ENCODE results near the gene SEMA3D. TPM values are rescaled to one million over a fixed set of nuclear protein-coding genes. Genes with fewer than 3 reads are reported as not detected.

Gene SEMA3D
- total RNA-seq, 2 donors from 2014 or later = not detected

DNA sequence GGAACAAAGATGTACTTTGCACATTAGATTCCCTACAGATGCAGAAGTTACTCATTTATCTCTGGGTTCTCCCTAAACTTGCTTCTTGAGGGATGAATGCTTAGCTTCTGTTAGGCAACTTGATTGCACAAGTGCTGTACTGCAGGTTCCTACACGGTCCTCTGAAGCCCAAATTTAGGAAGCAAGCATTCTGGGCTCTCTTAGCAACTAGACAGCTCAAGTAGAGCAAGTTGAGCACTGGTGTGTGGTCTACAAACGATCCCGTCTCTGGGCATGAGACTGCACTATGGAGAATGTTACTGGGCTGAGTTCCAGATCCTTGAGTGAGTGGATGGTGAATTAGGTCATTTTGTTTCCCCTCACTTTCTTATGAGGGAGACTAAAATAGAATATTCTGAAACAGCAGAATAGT lies 14.3 kb downstream of the SEMA3D start:
- ATAC-seq (no peak), DNase-seq (ENCODE audit: low spot score) (no peak)
- no peaks in the 10 kb centered on the region for H3K36me3 Mint-ChIP-seq
- no peak overlapping the region for H3K4me3 Mint-ChIP-seq
- no peaks in the 10 kb centered on the region for H3K27me3 Mint-ChIP-seq
- no peak overlapping the region for H3K27ac Mint-ChIP-seq
- no peaks in the 10 kb centered on the region for H3K4me1 Mint-ChIP-seq (ENCODE audit: low read depth in 2 of 2)
- peaks cover 11% of the 10 kb centered on the region for H3K9me3 Mint-ChIP-seq

DNA sequence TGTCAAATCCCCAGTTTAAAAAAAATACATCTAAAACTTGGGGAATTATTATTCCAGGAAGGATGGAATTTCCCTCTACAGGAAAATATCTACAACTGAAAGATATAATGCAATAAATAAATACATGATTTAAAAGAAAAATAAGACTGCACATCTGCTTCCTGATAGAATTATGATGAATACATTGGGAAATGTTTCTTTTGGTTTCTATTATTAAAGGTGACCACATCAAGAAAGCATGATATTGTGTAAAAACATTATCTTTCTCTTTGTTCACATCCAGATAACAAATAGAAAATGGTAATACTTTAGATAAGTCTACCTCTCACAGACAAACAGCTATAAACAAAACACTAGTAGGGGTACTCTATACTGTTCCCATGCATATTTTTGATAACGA lies 19.2 kb downstream of the SEMA3D start:
- H3K9me3 Mint-ChIP-seq = peaks cover 3% of the 10 kb centered on the region
- H3K27ac Mint-ChIP-seq = no peak overlapping the region
- ATAC-seq (no peak), DNase-seq (ENCODE audit: low spot score) (no peak)
- H3K4me3 Mint-ChIP-seq = no peak overlapping the region
- H3K36me3 Mint-ChIP-seq = no peaks in the 10 kb centered on the region
- H3K4me1 Mint-ChIP-seq (ENCODE audit: low read depth in 2 of 2) = no peaks in the 10 kb centered on the region
- no peaks in the 10 kb centered on the region for H3K27me3 Mint-ChIP-seq

DNA sequence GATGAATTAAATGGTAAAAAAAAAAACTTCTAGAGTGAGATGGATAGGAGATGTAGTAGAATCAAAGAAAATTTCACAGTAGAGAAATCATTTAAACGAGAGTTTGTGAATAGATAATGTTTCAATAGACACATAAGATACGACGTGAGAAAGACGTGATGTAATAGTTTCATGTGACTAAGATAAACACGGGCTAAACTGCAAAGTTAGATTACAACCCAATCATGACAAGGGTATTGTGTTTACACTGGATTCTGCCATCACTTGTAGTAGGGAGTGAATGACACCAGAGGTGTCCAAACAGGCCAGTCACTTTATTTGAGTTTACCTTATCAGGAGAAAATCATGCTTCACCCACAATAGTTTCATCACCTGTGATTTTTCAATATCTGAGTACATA lies 21.6 kb downstream of the SEMA3D start:
- Mint-ChIP-seq H3K9me3 (peaks cover 11% of the 10 kb centered on the region), H3K27me3 (no peaks in the 10 kb centered on the region), H3K4me3 (no peak overlapping the region), H3K4me1 (ENCODE audit: low read depth in 2 of 2) (no peaks in the 10 kb centered on the region), H3K36me3 (peaks cover 5% of the 10 kb centered on the region), H3K27ac (no peak overlapping the region)
- ATAC-seq = no peak
- DNase-seq (ENCODE audit: low spot score) = no peak

DNA sequence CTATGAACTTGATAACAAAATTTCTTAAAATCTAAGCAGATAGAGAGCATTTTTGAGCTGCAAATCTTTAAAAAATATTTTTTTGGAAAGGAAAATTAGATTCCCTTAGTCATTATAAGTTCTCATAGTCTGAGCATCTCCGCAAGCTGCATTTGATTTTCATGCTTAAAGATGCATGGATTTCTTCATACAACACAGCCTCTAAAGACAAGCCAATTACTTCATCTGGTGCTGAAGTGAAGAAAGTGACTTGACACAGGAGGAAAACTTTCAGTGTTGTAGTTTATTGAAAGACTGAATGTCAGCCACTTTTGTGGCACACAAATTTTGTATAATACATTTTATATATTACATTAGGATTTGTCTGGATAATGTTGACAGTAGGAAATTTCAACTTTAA lies 22.5 kb downstream of the SEMA3D start:
- DNase-seq (ENCODE audit: low spot score) = no peak
- H3K27me3 Mint-ChIP-seq = no peaks in the 10 kb centered on the region
- ATAC-seq = no peak
- no peak overlapping the region for H3K27ac Mint-ChIP-seq
- peaks cover 9% of the 10 kb centered on the region for H3K36me3 Mint-ChIP-seq
- no peak overlapping the region for H3K4me3 Mint-ChIP-seq
- no peaks in the 10 kb centered on the region for H3K4me1 Mint-ChIP-seq (ENCODE audit: low read depth in 2 of 2)
- H3K9me3 Mint-ChIP-seq = peaks cover 18% of the 10 kb centered on the region

DNA sequence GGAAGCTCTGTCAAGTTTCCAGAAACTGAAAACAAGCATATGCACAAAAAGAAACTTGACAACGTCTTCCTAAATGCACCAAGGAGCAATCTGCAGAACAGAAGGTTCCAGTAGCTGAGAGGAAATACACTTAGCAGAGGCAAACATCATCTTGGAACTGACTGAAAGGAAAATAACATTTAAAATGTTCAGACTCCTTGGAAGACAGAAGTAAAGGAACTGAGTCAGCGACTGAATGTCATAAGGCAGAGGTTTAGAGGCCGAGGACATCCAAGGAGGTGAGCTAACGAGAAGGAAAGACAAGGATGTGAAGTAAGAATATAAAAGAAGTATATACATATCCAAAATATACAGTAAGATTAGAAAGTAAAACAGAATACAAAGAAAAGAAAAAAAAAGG lies 24.1 kb downstream of the SEMA3D start:
- no peaks in the 10 kb centered on the region for H3K27me3 Mint-ChIP-seq
- no peak for DNase-seq (ENCODE audit: low spot score)

DNA sequence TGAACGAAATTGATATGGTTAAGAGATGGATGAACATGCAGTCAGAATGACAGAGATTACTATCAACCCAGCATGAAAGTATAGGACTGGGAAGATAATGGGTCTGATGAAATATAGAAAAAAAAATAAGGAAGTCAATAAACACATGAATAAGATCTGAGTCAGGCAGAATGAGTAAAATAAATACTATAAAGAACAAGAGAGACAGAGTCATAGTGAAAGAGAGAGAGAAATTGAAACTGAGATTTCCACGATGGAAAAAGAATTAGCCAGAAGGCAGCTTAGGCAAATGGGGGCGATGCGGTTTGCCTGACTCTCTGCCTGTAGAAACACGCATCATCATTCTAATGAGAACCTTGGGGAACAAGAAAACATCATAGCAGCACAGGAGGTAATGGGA lies 26.6 kb downstream of the SEMA3D start:
- Mint-ChIP-seq H3K27ac (no peak overlapping the region), H3K27me3 (no peaks in the 10 kb centered on the region), H3K4me3 (no peak overlapping the region), H3K36me3 (peaks cover 25% of the 10 kb centered on the region), H3K4me1 (ENCODE audit: low read depth in 2 of 2) (no peaks in the 10 kb centered on the region), H3K9me3 (peaks cover 25% of the 10 kb centered on the region)
- ATAC-seq = no peak
- no peak for DNase-seq (ENCODE audit: low spot score)

More for the DNA sequence above, 24.1 kb downstream of the SEMA3D start:
- Mint-ChIP-seq H3K36me3 (peaks cover 25% of the 10 kb centered on the region), H3K9me3 (peaks cover 28% of the 10 kb centered on the region), H3K4me1 (ENCODE audit: low read depth in 2 of 2) (no peaks in the 10 kb centered on the region), H3K4me3 (no peak overlapping the region), H3K27ac (no peak overlapping the region)
- no peak for ATAC-seq

DNA sequence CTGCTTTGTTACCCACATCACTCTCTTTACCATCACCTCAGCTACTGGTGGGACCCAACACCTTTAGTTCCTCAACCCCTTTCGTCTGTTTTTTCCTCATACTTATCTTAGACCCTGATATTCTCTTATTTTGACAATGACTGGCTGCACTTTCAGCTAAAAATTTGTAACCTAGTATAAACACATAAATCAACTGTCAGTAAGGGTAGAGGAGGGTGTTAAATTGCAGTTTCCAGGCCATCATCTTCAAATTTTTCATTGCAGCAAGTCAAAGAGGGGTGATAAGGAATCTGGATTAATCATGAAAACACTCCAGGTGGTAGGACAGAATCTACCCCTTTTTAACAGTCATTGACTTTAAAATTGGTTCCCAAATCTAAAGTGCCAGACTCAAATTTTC lies 27.9 kb downstream of the SEMA3D start:
- Mint-ChIP-seq H3K4me3 (no peak overlapping the region), H3K36me3 (peaks cover 25% of the 10 kb centered on the region), H3K9me3 (peaks cover 25% of the 10 kb centered on the region), H3K4me1 (ENCODE audit: low read depth in 2 of 2) (no peaks in the 10 kb centered on the region), H3K27me3 (no peaks in the 10 kb centered on the region), H3K27ac (no peak overlapping the region)
- DNase-seq (ENCODE audit: low spot score) (no peak), ATAC-seq (no peak)

DNA sequence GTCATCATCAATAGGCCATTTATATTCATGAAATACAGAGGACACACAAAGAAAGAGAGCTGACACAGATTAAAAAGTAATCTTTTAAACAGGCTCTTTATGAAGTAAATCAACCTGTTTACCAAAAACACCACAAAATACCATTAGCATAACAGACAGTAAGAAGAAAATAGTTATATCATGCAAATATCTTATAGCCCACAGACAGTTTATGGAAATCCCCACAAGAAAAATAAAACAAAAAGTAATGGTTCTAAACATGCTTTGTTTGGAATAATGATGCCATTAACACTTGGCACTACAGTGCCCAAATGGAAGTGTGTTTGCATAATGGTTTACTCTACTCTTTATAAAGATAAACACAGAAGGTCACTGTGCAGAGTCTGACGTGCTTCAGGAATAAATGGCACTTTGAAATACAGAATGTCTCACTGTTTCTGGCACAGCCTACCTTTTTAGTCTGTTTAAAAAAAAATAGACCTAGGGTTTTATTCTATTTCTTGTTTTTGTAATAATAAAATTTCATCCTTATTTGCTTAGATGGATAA lies 30.1 kb downstream of the SEMA3D start:
- Mint-ChIP-seq H3K27me3 (no peaks in the 10 kb centered on the region), H3K4me1 (ENCODE audit: low read depth in 2 of 2) (no peaks in the 10 kb centered on the region), H3K36me3 (peaks cover 25% of the 10 kb centered on the region), H3K9me3 (peaks cover 22% of the 10 kb centered on the region), H3K4me3 (no peak overlapping the region), H3K27ac (no peak overlapping the region)
- ATAC-seq (no peak), DNase-seq (ENCODE audit: low spot score) (no peak)

DNA sequence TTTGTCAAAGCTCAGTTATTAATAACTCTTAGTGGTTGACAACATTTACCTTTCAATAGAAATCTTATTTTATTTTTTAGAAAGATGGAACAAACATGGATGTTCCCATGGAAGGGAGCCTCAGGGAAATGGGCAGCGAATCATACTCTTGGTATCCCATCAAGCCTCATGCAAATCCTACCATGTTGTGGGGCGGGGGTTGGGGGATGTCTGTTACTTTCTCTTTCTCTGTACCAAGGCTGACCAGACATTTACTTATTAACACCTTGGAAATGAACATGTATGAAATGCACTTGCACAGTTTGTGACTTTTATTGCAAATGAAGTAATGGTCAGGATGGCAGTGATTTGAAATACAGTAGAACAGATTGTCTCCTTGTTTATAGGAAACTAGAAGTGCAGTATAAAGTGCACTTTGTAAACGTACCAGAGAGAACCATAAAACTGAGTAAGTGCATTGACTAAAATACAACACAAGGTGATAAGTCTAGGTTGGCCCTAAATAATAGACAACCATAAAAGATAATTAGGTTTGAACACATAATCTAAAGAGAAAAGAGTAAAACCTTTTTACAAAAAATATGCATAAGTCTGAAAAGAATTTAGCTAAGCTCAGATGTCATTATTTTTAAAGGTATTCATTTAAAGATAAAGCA lies 32.4 kb downstream of the SEMA3D start:
- Mint-ChIP-seq H3K9me3 (peaks cover 10% of the 10 kb centered on the region), H3K4me1 (ENCODE audit: low read depth in 2 of 2) (no peaks in the 10 kb centered on the region), H3K27ac (no peak overlapping the region), H3K27me3 (no peaks in the 10 kb centered on the region), H3K4me3 (no peak overlapping the region), H3K36me3 (peaks cover 16% of the 10 kb centered on the region)
- ATAC-seq (no peak), DNase-seq (ENCODE audit: low spot score) (no peak)

DNA sequence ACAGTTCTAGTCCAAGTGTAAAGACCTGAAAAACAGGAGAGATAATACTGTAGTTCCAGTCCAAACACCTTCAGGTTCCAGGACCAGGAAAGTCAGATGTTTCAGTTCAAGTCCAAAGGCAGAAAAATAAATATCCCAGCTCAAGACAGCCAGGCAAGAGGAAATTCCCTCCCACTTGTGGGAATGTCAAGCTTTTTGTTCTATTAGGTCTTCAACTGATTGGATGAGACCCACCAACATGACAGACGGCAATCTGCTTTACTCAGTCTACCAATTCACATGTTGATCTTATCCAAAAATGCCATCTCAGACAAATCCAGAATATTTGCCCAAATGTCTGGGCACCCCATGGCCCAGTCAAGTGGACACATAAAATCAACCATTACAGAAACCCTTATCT lies 33.1 kb downstream of the SEMA3D start:
- Mint-ChIP-seq H3K27ac (no peak overlapping the region), H3K9me3 (peaks cover 6% of the 10 kb centered on the region), H3K4me3 (no peak overlapping the region), H3K4me1 (ENCODE audit: low read depth in 2 of 2) (no peaks in the 10 kb centered on the region), H3K36me3 (peaks cover 9% of the 10 kb centered on the region), H3K27me3 (no peaks in the 10 kb centered on the region)
- no peak for ATAC-seq
- no peak for DNase-seq (ENCODE audit: low spot score)

DNA sequence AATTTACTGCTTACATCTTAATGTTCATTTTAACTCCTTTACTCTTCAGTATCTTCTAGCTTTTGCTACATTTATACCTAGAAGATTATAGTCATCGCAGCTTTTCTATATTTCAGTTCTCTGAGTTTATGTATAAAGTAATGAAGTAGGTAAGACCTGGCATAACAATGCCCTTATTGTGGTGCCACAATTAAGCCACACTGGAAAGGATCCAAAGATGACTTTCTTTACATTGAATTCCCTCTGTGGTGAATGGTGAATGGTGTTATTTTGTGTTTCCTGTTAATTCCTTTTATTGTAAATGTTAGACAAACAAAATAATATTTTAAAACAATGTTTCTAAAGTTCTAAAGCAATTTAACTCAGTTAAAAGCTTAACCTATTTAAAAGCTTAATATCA lies 36.2 kb downstream of the SEMA3D start:
- Mint-ChIP-seq H3K4me3 (no peak overlapping the region), H3K36me3 (no peaks in the 10 kb centered on the region), H3K27ac (no peak overlapping the region), H3K9me3 (peaks cover 2% of the 10 kb centered on the region), H3K27me3 (no peaks in the 10 kb centered on the region), H3K4me1 (ENCODE audit: low read depth in 2 of 2) (no peaks in the 10 kb centered on the region)
- no peak for ATAC-seq
- DNase-seq (ENCODE audit: low spot score) = no peak

DNA sequence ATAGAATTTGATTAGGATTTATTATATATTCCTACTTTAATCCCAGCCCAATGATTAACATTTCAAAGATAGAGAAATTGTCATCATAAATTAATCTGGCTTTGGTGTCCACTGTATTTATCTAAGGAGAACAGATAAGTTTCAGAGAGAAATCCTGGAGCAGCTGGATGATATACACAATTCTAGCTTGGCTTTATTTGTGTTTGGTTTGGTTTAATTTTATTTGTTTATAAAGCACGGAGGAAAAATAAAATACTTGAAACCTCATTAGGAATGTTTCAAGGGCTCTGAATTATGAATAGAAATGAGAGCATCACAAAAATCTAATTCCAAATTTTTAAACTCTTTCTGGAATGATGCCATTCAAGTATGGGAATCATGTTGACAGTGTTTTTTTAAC lies 42.1 kb downstream of the SEMA3D start:
- Mint-ChIP-seq H3K4me3 (no peak overlapping the region), H3K9me3 (peaks cover 2% of the 10 kb centered on the region), H3K27ac (no peak overlapping the region), H3K27me3 (no peaks in the 10 kb centered on the region), H3K4me1 (ENCODE audit: low read depth in 2 of 2) (no peaks in the 10 kb centered on the region), H3K36me3 (no peaks in the 10 kb centered on the region)
- ATAC-seq (no peak), DNase-seq (ENCODE audit: low spot score) (no peak)

DNA sequence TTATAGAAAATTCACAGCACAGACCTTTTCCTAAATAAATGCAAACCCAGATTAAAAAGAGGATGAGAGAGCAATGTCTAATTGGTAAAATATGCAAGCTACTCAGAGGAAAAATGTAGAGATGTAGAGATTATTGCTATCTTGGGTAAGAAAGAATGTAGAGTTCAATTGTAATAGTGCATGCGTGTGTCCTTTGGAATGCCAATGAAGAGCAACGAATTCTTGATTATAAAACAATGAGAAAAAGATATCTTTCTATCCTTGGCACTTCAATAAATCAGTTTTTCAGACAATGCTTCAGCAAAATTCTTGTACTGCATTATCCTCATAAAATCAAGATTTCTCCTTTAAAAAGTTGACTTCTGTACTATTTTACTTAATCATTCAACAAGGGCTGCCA lies 50.9 kb downstream of the SEMA3D start:
- Mint-ChIP-seq H3K9me3 (no peaks in the 10 kb centered on the region), H3K4me3 (no peak overlapping the region), H3K27me3 (no peaks in the 10 kb centered on the region), H3K36me3 (no peaks in the 10 kb centered on the region), H3K4me1 (ENCODE audit: low read depth in 2 of 2) (no peaks in the 10 kb centered on the region), H3K27ac (no peak overlapping the region)
- DNase-seq (ENCODE audit: low spot score) (no peak), ATAC-seq (no peak)

DNA sequence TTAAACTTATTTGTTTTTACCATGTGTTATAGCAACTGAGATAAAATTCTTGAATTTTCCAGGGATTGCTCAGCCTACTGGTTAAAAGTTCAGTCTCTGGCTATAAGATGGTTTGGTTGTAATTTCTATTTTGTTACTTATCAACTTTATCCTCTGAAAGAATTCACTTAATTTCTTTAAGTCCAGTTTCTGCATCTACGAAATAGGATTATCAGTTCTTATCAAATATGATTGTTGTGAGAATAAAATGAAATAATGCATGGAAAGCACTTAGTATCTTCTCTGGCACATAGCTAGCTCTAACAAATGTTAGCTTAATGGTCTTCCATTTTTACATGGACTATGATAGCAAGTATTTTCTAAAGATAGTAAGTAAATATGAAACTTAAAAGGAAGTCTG lies 53.3 kb downstream of the SEMA3D start:
- H3K36me3 Mint-ChIP-seq = no peaks in the 10 kb centered on the region
- no peak overlapping the region for H3K27ac Mint-ChIP-seq
- no peak for ATAC-seq
- no peaks in the 10 kb centered on the region for H3K9me3 Mint-ChIP-seq
- H3K4me3 Mint-ChIP-seq = no peak overlapping the region
- no peaks in the 10 kb centered on the region for H3K4me1 Mint-ChIP-seq (ENCODE audit: low read depth in 2 of 2)
- no peaks in the 10 kb centered on the region for H3K27me3 Mint-ChIP-seq
- DNase-seq (ENCODE audit: low spot score) = no peak

DNA sequence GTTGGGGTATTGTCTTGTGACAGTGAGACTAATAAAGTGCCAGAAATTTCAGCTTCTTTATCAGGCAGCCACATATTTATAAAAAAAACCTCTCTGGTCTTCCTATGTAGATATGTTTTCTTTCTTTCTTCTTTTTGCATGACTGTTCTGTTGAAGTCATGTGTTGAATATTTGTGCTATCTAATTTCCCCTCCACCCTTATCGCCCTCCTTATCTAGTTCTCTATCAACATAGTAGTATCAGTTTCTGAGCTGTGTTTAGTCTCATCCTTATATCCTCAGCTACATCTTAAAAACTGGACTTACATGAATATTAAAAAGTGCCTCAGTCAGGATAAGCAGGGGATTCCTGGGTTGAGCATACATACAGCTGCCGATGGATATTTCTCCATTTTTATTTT lies 53.9 kb downstream of the SEMA3D start:
- no peak for ATAC-seq
- no peak overlapping the region for H3K4me3 Mint-ChIP-seq
- no peak overlapping the region for H3K27ac Mint-ChIP-seq
- no peaks in the 10 kb centered on the region for H3K9me3 Mint-ChIP-seq
- H3K4me1 Mint-ChIP-seq (ENCODE audit: low read depth in 2 of 2) = no peaks in the 10 kb centered on the region
- no peak for DNase-seq (ENCODE audit: low spot score)
- H3K36me3 Mint-ChIP-seq = no peaks in the 10 kb centered on the region
- H3K27me3 Mint-ChIP-seq = no peaks in the 10 kb centered on the region
